H1 (cell line): ENCODE measurements around the gene STIM1. TPM values are rescaled to one million over a fixed set of nuclear protein-coding genes. Genes with fewer than 3 reads are reported as not detected.

Experiments
- BACH1 ChIP-seq: IDR thresholded peaks from 2 replicates; pipeline ENCODE4 v1.6.1; 2012; ENCODE audit warnings: low read length, improper control_type of control experiment
- MAX ChIP-seq: IDR thresholded peaks from 2 replicates; pipeline ENCODE4 v1.6.1; 2012; ENCODE audit warnings: inconsistent platforms
- polyA plus RNA-seq, 7 experiments: library from polyadenylated mRNA; depleted of rRNA in 3 of 7; stranded (reverse) in 5 of 7; unstranded in 2 of 7; fragments of >200 nt in 5 of 7; fragments of 200-250 nt in 2 of 7; gene quantifications; 1 replicate in 5 of 7; 2 replicates in 1 of 7; 4 replicates in 1 of 7; pipeline versions ENCODE4 v1.2.1 to v1.2.3, GENCODE V29; 2011 to 2013; ENCODE audit warnings: missing spikeins in 2 of 7, mixed read lengths in 2 of 7
- total RNA-seq: library from RNA; stranded (reverse); fragmentation: NEBNext Ultra II Directional; extraction: Animal tissue kit (Norgen Biotek cat#: 25700); gene quantifications from 2 replicates; pipeline ENCODE4 v1.2.1, GENCODE V29; 2021

The STIM1 gene
- total and polyA plus RNA-seq, 2 of the 8 experiments (the other 6 are each of a cell fraction or from before 2014, with no cell fraction given), result 11.1 to 12.2 TPM

GRCh38 chr11:3989276-3989920, 133.9 kb downstream of the STIM1 start (continued):
- TF ChIP-seq MAX (0 out of 2 replicates have a peak, but pooled peaks have one; percentile 28), BACH1 (peak; percentile 71; the same call in 1 of the 2 replicates)
- TF ChIP-seq, all 59 proteins: peak for 7
